ENCODE data around the gene SNED1.
"Not testable (repeated sequence)": the region's sequence is repeated elsewhere in the genome, so short reads cannot be mapped to it uniquely, and the experiment has no call there.

Gene SNED1

GRCh38 chr2:241095594-241096290 is 97.3 kb downstream of the SNED1 start:
- no peak for DNase-seq
- H3K27ac ChIP-seq, result no peak overlapping the region
- no peaks in the 10 kb centered on the region for H3K9me3 ChIP-seq
- H3K27me3 ChIP-seq, result no peaks in the 10 kb centered on the region
- H3K4me1 ChIP-seq, result peaks cover 0 to 5% (median 2%) of the 10 kb centered on the region in 4 donors
- no peak for TF ChIP-seq CTCF (IDR thresholded peaks at IDR 0.05)
- H3K4me3 ChIP-seq, result no peak overlapping the region
- peaks cover 36 to 93% (median 73%) of the 10 kb centered on the region in 3 donors for H3K36me3 ChIP-seq
- intact Hi-C loops (cut with DNase I; ENCODE audit: low total_unique reads), result no loop called here

- Histone ChIP-seq H3K4me1 (peaks cover 0 to 15% (median 9%) of the 10 kb centered on the region in 4 donors), H3K27me3 (no peaks in the 10 kb centered on the region), H3K36me3 (peaks cover 36 to 80% (median 62%) of the 10 kb centered on the region in 3 donors), H3K4me3 (no peak overlapping the region), H3K9me3 (no peaks in the 10 kb centered on the region), H3K27ac (no peak overlapping the region)
- TF ChIP-seq CTCF (IDR thresholded peaks at IDR 0.05), result no peak
- DNase-seq, result no peak
- intact Hi-C loops (cut with DNase I; ENCODE audit: low total_unique reads), result no loop called here
Observed at GRCh38 chr2:241096979-241097378, 98.6 kb downstream of the SNED1 start.

- Histone ChIP-seq H3K27me3 (no peaks in the 10 kb centered on the region), H3K36me3 (peaks cover 27 to 58% (median 40%) of the 10 kb centered on the region in 3 donors), H3K9me3 (no peaks in the 10 kb centered on the region), H3K4me3 (no peak overlapping the region), H3K4me1 (peaks cover 0 to 23% (median 18%) of the 10 kb centered on the region in 4 donors), H3K27ac (no peak overlapping the region)
- intact Hi-C loops (cut with DNase I; ENCODE audit: low total_unique reads), result no loop called here
- DNase-seq, result no peak
- no peak for TF ChIP-seq CTCF (IDR thresholded peaks at IDR 0.05)
Observed at GRCh38 chr2:241099246-241099645, 100.8 kb downstream of the SNED1 start.

- no peak for TF ChIP-seq CTCF (IDR thresholded peaks at IDR 0.05)
- intact Hi-C loops (cut with DNase I; ENCODE audit: low total_unique reads), result loop anchor here (10.0 kb wide), 1 partner anchor 112 kb away; no protein-coding TSS in a partner anchor
- H3K36me3 ChIP-seq, result peaks cover 0 to 27% (median 17%) of the 10 kb centered on the region in 3 donors
Observed at GRCh38 chr2:241102239-241102803, 103.9 kb downstream of the SNED1 start, which contains the start of gene MTERF4. Gene MTERF4 (minus strand): TSS chr2:241102287. CDS start chr2:241102273, 14 bp downstream.

DNA sequence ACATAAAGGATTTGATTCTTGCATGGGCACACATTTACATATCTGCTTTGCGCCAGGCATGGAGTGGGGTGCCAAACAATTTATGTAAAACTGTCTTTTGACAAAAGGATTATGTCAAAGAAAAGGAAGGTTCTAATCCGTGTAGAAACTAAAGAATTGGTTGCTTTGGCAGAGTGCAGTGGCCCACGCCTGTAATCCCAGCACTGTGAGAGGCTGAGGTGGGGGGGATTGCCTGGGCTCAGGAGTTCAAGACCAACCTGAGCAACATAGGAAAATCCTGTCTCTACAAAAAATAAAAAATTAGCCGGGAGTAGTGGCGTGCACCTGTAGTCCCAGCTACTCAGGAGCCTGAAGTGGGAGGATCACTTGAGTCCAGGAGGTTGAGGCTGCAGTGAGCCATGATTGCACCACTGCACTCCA is 104.8 kb downstream of the SNED1 start:
- H3K27ac ChIP-seq, result peak overlapping the region; percentile 73 to 84
- no peak for TF ChIP-seq CTCF (IDR thresholded peaks at IDR 0.05)
- H3K4me3 ChIP-seq, result peak overlapping the region; percentile 65 to 87
- DNase-seq, result no peak
- intact Hi-C loops (cut with DNase I; ENCODE audit: low total_unique reads), result loop anchor here (10.0 kb wide), 1 partner anchor 112 kb away; no protein-coding TSS in a partner anchor
- peaks cover 0 to 20% (median 14%) of the 10 kb centered on the region in 3 donors for H3K36me3 ChIP-seq
- no peaks in the 10 kb centered on the region for H3K27me3 ChIP-seq
- H3K4me1 ChIP-seq, result peaks cover 0 to 23% (median 18%) of the 10 kb centered on the region in 4 donors
- H3K9me3 ChIP-seq, result no peaks in the 10 kb centered on the region

More at GRCh38 chr2:241102239-241102803, 103.9 kb downstream of the SNED1 start, which contains the start of gene MTERF4:
- Histone ChIP-seq H3K27ac (peak within 1 kb of the TSS; percentile 73 to 84), H3K4me3 (peak within 1 kb of the TSS; percentile 65 to 87), H3K9me3 (no peaks in the 10 kb centered on the region), H3K27me3 (no peaks in the 10 kb centered on the region), H3K4me1 (peaks cover 0 to 23% (median 18%) of the 10 kb centered on the region in 4 donors)
- DNase-seq, result peak; percentile 88 to 92

GRCh38 chr2:241104611-241105010 is 106.2 kb downstream of the SNED1 start:
- not testable (repeated sequence) for H3K27me3 ChIP-seq, H3K4me3 ChIP-seq, H3K9me3 ChIP-seq, H3K27ac ChIP-seq, DNase-seq, H3K36me3 ChIP-seq
- intact Hi-C loops (cut with DNase I; ENCODE audit: low total_unique reads), result loop anchor here (10.0 kb wide), 1 partner anchor 110 kb away; no protein-coding TSS in a partner anchor
- peaks cover 0 to 23% (median 18%) of the 10 kb centered on the region in 4 donors for H3K4me1 ChIP-seq
